Hematopoietic multipotent progenitor cell treated with erythropoietin and hydrocortisone succinate and interleukin-3 and kit ligand, for 17 days (in vitro differentiated cells): ENCODE results near the gene SSPN.

Source experiments
- DNase-seq: peaks from one replicate; pipeline ENCODE4 v3.0.0-alpha.2; 2015; ENCODE audit warnings: low spot score

The SSPN gene

DNA sequence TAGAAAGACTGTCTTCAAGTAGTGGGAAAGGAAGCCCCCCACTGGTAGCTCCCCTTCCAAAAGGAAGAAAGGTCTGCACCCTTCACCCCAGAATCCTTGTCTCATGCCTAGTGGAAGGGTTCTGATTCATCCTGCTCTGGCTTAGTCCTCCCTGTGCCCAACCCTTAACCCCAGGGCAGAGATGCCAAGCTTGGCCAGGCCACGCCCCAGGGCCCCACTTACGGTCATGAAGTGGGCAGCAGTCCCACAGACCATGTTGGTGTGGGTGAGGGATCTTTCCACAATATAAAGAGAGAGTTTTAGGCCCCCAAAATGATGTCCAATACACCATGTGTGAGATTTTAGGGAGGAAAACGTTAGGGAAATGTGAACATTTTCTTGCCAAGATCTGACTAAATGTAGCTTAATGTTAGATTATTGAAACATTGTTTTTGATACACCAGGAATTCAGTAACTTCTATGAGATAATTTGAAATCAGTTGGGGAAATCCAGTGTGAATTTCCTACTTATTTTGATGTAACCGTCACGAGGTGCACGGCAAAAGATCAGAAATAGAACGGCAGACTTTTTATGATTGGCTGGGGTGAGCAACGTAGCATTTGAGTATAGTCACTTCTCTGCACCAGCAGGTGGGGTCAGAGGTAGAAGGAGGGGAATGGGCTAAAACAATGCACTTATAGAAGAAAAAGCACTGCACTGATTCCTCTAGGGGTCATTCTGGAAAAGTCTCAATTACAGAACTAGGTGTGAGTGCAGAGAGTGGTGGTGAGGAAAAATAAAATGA lies 8.2 kb upstream of the SSPN start:
- DNase-seq: no peak

DNA sequence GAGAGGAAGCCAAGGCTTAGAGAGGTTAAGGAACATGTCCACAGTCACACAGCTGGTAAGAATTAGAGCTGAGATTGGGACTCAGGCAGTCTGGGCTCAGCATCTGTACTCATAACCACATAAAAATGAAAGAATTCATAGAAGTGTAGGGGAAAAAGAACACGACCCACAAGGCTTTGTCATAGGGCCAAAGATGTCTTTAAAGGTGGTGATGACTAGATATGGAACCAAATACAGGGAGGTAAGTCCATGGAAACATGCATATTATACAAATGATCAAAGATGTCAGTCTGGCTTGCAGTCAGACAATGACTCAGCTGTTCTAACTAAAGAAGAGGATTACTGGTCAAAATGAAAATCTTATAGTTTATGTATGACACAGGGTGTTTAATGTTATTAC lies 7.2 kb upstream of the SSPN start:
- DNase-seq: no peak

DNA sequence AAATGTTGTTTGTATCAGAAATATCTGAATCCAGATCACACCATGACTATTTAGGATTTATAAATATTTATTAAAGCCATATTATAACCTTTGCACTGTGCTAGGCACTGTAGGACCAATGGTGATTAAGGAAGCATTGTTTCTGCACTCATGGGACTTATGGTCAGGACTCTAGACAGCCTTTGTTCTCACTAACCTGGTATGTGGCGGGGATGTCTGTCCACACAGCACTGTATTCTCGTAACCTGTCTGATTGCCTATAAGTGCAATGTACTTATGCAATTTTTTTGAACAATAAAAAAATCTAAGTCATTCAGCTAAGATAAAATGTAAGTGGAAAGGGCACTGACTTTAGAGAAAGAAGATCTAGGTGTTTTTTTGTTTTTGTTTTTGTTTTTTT lies 6.7 kb upstream of the SSPN start:
- no peak for DNase-seq

DNA sequence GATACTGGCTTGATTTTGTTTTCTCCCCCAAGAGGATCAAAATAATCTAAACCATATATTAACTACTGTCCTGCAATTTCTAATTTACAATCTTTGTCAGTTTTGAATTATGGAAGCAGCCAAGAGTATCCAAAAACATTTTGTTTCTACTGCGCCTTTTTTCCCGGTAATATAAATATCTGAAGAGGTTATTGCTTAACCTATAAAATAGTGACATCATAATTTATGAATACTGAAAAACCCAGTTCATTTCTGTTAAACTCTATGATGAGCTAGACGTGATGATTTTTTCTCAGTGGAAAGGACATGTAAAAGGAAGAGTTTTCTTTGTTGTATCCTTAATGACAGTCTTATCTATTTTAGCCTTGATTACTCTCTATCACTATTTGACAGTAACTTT lies 3.2 kb upstream of the SSPN start:
- DNase-seq: no peak

DNA sequence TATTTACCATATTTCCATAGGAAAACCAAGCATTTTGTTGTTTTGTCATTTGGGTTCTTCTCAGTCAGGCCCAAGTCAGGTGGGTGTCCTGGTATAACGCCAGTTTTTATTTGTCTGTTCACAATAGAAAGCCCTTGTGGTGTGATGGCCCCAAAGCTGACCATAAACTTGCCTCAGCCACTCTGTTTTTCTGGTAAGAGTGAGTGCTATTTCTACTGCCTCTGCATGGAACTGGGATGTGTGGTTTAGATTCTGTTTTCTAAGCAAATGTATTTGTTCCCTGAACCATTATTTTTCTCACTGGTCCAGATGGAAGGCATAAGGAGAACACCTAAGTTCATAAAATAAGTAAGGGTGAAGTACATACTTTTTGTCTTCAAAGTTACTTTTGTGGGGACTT lies 1.8 kb upstream of the SSPN start:
- no peak for DNase-seq

DNA sequence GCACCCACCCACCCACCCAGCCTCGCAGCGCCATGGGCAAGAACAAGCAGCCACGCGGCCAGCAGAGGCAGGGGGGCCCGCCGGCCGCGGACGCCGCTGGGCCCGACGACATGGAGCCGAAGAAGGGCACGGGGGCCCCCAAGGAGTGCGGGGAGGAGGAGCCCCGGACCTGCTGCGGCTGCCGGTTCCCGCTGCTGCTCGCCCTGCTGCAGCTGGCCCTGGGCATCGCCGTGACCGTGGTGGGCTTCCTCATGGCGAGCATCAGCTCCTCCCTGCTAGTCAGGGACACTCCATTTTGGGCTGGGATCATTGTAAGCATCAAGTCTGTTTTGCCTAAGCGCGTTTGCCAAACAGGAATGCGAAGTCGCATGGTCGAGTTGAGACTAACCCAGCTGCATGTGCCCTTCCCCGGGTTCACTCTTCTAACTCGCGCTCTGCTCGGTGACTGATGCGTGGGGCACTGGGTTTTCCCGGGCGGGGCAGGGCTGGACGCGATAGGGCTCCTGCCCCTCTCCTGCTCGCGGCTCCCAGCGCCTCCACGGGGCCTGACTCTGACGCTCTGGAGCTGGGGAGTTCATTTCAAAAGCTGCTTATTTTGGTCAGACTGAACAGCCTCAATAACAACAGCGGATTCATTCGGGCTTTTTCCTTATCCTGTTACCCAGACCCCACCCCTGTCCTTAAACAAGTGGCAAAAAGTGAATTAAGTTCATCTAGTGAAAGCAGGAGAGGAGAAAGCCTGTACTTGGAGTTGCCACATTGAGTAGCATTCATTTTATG lies 458 bp downstream of the SSPN start:
- DNase-seq: no peak

DNA sequence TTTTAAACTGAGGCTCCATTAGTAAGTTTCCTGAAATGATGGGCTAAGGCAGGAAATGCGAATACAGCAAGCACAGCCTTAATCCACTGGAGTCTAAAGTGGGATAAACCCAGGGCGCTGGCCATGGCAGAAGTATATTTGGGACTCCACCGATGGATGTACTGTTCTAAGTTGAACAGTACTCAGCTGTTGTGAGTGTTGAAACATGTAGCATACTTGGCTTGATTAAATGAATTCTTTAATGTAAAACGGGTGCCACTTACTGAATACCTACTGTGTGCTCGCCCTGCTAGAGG lies 996 bp downstream of the SSPN start:
- DNase-seq: no peak

DNA sequence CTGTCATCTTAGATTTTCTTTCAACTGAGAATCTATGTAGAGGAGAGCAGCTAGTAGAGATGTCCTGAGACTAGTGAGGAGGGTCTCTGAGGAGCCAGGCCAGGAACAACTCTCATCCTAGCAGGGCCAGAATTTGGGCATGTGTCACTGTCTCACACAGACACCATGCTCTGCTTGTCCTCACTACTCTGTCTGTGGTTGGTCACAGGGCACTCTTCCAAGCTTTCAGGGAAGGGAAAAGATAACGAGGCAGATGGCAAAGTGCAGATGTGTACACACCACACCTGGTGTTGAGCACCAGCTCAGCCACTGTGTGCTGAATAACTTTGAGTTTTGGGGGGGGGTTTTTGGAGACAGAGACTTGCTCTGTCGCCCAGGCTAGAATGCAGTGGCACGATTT lies 2.5 kb downstream of the SSPN start:
- no peak for DNase-seq

DNA sequence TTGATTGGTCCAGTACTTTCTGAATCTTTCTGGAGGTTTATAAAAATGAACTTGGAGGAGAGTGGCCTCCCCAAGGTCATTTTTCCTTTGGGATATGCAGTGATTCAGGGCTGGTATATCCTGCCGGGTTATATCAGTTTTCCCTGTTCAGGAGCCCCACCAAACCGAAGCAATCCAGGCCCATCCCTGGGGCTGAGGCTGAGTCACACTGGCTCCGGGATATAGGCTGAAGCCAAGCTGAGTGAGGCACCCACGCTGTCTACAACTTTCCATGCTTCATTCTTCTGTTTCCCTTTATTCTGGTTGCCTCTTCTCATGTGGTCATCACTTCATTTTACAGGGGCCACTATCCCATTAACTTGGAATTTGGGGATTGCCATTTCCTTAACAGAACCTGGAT lies 3.4 kb downstream of the SSPN start:
- no peak for DNase-seq

DNA sequence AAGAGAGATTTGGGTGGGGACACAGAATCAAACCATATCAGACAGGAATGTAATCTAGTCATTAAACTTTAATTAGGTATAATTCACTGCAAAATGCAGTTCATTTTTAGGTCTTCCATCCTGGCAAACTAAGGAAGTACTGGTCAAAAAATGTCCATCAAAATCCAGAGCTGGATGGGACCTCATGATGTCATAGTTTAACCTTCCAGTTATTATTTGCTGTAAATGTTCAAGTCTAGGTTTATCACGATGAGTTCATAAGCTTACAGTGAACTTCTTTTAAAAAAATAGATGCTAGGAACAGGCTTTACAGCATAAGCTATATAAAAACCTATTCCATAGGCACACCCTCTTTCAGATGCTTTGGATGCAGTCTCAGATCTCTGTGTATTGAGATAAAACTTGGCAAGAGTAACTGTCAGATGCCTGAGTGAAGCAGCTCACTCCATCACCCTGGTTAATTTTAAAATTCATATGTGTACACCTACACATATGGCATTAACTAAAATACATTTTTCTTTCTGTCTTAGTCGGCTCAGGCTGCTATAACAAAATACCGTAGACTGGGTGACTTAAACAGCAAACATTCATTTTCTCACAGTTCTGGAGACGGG lies 7.9 kb downstream of the SSPN start:
- no peak for DNase-seq

DNA sequence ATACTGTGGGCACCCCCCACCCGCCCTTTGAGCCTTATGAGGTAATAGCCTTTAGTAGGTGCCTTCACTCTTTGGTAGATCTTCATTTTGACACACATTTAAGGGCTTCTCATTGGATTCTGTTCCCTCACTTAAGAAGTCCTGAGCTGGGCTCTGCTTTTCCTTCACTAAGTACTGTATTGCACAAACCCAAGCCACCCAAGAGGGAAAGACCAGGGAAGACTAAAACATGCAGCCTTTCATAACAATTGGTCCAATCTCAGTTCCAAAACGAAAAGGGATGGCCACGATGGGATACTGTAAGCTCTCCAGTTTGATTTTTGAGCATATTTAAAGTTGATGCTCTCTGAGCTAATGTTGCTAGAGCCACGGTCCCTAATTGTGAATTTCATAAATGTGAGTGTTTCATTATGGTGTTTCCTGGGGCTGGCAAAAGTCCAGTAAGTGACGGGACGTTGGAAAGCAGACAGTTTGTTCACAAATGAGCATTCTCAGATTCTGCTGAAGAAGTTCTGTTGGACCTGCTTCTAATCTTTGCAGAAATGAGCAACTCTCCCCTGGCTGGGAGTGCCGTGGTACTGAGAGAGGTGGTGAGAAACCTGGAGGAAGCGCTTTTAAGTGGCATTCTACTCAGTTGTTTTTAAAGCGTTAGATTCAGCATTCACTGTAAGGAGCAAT lies 9.4 kb downstream of the SSPN start:
- DNase-seq: no peak

DNA sequence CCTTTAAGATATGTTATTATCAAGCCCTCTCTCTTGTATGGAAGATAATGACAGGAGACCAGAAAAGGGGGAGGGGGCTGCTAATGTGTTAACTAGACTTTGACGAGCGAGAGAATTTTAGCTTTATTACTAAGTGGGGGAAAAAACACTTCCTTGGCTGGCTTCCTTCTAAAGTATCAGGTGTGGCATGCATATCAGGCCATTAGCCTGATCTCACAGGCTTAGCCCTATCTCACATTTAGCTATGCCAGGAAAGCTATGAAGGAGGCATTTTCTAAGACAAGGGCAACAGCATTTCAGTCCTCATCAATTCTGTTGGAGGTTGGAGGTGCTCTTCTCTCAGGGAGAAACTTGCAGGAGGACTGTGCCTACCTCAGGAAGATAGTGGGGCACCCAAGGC lies 9.9 kb downstream of the SSPN start:
- no peak for DNase-seq

DNA sequence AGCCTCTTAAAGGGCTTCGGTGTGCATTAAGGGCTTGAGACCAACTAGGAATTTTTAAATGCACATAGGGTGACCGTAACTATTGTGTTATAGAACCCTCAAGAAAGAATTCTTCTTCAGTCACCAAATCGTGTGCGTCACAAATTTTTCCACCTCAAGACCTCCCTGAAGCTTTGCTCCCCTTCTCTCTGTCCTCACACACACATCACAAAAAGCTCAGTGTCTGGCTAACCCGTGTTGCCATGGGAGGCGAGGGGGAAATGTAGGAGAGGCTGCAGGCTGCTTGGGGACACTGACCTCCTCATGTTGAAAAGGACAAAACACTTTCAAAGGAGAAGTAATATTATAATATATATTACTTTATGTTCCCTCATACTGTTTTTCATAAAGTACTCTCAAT lies 10.6 kb downstream of the SSPN start:
- DNase-seq: no peak

DNA sequence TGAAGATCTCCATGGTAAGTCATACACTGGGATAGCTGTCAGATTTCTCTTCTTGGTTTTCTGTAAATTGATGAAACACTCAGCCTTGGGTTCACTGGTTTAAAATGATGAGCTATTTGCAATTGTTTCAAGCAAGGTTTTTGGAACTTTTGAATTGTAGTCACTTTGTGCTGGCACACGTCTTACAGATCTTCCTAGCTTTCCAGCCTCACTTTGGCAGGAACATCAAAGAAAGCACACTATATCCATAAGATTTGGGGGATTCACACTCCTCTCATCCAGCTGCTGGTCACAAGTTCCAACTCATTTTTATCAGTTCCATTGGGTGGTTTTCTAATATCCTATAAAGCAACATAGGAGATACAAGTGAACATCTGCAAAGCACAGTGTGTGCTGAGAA lies 16.0 kb downstream of the SSPN start:
- no peak for DNase-seq

DNA sequence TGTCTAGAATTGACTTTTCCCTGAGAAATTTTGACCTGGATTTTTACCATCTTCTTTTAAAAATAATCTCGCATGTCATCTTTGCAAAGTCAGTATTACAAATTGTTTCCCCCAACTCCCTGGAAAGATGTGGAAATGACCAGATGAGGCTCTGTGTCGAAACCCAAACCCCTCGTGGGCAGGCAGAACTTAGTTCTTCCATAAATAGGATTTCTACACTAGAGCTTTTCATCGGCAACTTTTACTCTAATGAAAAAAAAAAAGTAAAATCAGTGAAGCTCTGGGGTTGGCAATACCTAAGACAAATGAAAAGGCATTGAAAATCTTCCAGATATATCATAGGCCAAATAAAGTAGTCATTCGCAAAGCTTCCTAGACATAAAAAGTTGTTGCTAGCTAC lies 17.0 kb downstream of the SSPN start:
- no peak for DNase-seq

DNA sequence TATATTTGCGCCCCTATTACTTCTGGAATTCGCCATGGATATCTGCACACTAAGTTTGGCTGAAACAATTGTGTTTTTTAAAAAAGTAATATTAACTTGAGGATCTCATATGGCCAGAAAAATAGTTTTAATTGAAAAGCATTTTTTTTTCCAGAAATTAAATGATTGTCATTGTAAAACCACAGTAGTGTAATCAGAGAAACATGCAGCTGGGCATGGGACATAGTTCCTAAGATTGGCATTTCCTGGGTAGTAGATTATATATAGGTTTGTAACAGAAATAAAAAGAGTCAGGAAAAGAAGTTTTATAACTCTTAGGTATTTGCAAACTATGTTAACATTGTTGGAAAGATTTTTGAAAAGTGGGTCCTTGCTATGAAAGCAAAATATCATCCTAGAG lies 17.6 kb downstream of the SSPN start:
- no peak for DNase-seq

DNA sequence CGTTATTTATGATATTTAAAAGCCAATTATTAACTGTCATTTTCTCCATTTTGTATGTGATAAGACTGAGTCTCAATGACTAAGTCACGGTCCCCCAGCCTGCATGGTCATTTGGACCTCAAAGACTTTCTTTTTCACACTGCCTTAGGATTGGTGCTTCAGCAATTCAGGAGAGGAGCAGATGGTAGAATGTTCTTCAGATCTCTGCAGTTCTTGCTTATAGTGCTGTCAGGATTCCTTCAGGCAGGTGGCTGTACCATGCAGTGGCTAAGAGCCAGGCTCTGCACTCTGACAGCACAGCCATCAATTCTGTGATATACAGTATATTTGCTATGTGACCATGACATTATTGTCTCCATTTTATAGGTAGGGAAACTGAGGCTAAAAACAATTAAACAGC lies 18.7 kb downstream of the SSPN start:
- no peak for DNase-seq

DNA sequence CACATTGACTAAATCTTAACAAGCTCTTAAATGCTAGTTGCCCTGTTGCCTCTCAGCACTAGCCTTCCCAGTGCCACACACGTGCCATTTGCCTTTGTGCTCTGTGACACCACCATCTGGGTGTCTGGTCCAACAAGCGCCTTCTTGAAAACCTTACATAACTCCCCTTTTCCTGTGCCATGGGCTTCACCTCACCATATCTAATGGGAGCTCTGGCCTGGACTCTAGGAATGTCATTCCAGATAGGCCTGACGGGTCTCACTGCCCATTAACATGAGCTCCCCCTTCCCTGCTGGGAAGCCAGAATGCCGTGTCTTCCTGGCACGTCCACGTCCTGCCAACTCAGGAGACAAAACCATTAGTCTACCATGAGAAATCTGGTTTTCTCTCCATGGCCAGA lies 24.4 kb downstream of the SSPN start:
- no peak for DNase-seq

DNA sequence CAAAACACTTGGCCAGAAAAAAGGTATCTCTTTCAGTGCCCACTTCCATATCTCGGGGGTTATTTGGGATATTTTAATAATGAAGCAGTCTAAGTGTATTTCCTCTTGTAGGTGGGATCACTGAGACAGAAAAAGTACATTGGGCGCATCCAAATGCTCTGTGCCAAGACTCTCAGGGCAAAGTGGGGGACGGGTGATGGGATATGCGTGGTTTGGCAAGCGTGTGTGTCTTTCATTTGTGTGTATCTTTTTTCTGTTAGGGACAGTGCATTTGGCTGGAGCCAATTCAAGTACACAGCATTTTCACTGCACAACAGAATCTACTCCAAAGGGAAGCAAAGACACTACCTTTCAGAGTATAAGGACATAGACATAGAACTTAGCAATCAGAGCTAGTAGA lies 29.3 kb downstream of the SSPN start:
- no peak for DNase-seq

DNA sequence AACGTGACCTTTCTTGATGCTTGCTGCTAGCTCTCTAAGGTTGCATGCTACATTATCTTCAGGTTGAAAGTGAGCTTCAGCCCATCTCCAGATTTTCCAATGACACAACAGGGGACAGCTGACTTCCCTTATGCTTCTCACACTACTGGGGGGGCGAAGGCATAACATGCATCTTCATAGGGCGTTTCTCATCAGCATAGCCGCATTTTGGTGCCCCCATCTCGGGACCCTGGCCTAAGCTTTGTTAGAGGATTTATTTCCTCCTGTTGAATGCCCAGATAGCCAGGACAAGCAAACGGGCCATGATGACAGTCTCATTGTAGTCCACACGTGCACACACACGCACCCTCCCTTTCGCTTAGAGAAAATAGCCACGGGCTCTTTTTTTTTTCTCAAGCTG lies 30.7 kb downstream of the SSPN start:
- DNase-seq: no peak

DNA sequence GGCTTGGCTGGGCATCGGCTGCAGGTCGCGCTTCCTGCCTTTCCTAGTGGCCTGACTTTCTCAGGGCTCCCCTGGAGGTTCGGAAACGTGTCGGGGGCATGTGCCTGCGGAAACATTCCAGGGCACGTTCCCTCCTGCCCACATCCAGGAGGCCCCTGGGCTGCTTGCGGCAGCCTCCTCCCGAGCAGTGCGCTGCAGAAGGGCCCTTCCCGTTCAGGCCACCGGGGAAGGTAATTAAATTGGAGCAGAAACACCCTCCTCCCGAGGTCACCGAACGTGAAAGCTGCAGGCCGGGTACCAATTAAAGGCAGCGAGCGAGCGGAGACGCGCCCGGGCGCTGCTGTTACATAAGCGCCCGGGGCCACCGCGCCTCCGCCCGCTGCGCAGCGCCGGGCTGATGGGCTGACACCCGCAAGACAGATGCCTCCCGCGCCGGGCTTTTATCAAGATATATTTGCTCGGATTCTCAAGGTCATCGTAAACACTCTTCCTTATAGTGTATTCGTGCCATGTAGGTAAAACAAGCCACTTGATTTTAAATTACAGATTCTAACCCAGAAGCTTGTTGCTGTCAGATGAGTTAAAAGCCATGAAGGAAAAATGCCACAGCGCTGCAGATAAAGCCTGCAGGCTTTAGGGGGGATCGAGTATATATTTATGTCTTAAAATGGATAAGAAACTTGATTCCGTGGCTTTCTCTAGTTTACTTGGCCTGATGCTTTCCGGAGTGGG lies 31.4 kb downstream of the SSPN start:
- DNase-seq: no peak

DNA sequence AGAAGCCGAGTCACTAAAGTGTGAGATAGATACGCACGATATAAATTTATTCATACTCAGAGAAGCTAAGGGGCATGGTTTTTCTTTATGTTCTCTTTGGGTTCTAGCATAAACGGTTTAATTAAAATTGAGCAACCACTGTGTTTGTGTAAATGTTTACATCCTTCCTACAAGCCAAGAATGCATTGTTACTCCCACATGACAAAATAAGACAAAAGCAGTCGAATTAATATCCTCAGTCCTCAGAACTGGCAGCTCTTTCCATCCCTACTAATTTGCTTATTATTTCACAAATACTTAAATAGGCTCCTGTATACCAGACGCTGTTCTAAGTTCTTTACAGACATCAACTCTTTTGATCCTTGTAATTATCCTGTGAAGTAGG lies 32.0 kb downstream of the SSPN start:
- no peak for DNase-seq
